Chondrocyte (in vitro differentiated cells): ENCODE measurements around the gene CRIM1. TPM values are rescaled to one million over a fixed set of nuclear protein-coding genes. Genes with fewer than 3 reads are reported as not detected.
A peak's percentile ranks its signal among the peaks of the same experiment; 100 is the strongest.

Source experiments
- DNase-seq: peaks from one replicate; pipeline ENCODE4 v3.0.0; 2021; ENCODE audit warnings: mixed read lengths, low spot score
- H3K27ac Mint-ChIP-seq: one replicate; pipeline ENCODE4 v1.8.0; 2021; ENCODE audit warnings: mild to moderate bottlenecking, moderate library complexity, mixed read lengths; ENCODE audit not compliant: unreplicated experiment
- H3K27me3 Mint-ChIP-seq: 2 replicates; pipeline ENCODE4 v1.8.0; 2021; ENCODE audit warnings: low read depth, mixed read lengths
- H3K36me3 Mint-ChIP-seq: 2 replicates; pipeline ENCODE4 v1.8.0; 2021; ENCODE audit warnings: low read depth, mixed read lengths
- H3K4me1 Mint-ChIP-seq: 2 replicates; pipeline ENCODE4 v1.8.0; 2021; ENCODE audit warnings: low read depth, mild to moderate bottlenecking, mixed read lengths
- H3K4me3 Mint-ChIP-seq: one replicate; pipeline ENCODE4 v1.8.0; 2021; ENCODE audit warnings: mild to moderate bottlenecking, moderate library complexity, mixed read lengths; ENCODE audit not compliant: unreplicated experiment
- H3K9me3 Mint-ChIP-seq: 2 replicates; pipeline ENCODE4 v1.8.0; 2021; ENCODE audit warnings: low read depth, mixed read lengths
- total RNA-seq: library from RNA; stranded (reverse); gene quantifications from 3 replicates; pipeline ENCODE4 v1.2.1, GENCODE V29; 2021
- TF ChIP-seq, protein P1 (sequence below): fragments of 200-600 bp; sonication (generic); IDR thresholded peaks from 2 replicates; pipeline ENCODE4 v1.5.0; 2021; ENCODE audit warnings: antibody characterized with exemption, mild to moderate bottlenecking, moderate library complexity

The CRIM1 gene
- total RNA-seq, 1 donor from 2014 or later, result 194 TPM

GRCh38 chr2:36566887-36567286 is 211.3 kb downstream of the CRIM1 start:
- peaks cover 7% of the 10 kb centered on the region for H3K36me3 Mint-ChIP-seq
- peaks cover 65% of the 10 kb centered on the region for H3K4me1 Mint-ChIP-seq

DNA sequence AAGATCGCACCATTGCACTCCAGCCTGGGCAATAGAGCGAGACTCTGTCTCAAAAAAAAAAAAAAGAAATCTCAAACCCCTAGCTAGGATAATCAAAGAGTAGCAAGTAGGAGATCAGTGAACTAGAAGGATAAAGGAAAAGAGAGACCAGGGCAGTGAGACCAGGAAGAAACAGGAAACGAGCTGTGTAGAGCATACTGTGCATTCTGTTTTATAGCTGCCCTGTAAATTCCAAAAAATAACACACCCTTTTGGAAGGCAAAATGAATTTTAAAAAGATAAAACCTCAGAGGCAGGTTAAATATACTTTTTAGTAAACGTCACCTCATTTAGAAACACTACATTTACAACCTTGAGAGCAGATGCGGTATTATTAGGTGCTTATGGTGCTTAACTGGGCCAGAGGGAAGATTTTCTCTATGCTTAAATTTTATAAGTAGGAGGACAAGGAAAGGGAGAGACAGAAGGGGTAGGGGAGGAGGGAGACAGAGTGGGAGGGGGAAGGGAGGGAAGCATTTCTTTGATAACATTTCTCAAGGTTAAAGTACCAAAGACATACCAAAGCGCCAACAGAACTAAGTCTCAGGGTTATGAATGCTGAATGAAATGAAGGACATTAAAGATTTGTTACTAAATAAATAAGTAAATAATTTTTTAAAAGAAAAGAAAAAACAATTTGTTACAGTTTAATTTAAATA is 212.3 kb downstream of the CRIM1 start:
- no peak overlapping the region for H3K4me3 Mint-ChIP-seq
- TF ChIP-seq, protein P1, sequence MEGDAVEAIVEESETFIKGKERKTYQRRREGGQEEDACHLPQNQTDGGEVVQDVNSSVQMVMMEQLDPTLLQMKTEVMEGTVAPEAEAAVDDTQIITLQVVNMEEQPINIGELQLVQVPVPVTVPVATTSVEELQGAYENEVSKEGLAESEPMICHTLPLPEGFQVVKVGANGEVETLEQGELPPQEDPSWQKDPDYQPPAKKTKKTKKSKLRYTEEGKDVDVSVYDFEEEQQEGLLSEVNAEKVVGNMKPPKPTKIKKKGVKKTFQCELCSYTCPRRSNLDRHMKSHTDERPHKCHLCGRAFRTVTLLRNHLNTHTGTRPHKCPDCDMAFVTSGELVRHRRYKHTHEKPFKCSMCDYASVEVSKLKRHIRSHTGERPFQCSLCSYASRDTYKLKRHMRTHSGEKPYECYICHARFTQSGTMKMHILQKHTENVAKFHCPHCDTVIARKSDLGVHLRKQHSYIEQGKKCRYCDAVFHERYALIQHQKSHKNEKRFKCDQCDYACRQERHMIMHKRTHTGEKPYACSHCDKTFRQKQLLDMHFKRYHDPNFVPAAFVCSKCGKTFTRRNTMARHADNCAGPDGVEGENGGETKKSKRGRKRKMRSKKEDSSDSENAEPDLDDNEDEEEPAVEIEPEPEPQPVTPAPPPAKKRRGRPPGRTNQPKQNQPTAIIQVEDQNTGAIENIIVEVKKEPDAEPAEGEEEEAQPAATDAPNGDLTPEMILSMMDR, result no peak
- H3K27me3 Mint-ChIP-seq, result no peaks in the 10 kb centered on the region
- H3K4me1 Mint-ChIP-seq, result peaks cover 56% of the 10 kb centered on the region
- H3K27ac Mint-ChIP-seq, result peak overlapping the region; percentile 54
- H3K9me3 Mint-ChIP-seq, result no peaks in the 10 kb centered on the region
- no peak for DNase-seq
- H3K36me3 Mint-ChIP-seq, result peaks cover 11% of the 10 kb centered on the region

More at GRCh38 chr2:36566887-36567286, 211.3 kb downstream of the CRIM1 start:
- Mint-ChIP-seq H3K27ac (peak overlapping the region; percentile 23), H3K4me3 (no peak overlapping the region), H3K9me3 (no peaks in the 10 kb centered on the region), H3K27me3 (no peaks in the 10 kb centered on the region)
- TF ChIP-seq, protein P1, result no peak
- no peak for DNase-seq

- Mint-ChIP-seq H3K27me3 (no peaks in the 10 kb centered on the region), H3K9me3 (no peaks in the 10 kb centered on the region), H3K4me3 (no peak overlapping the region), H3K36me3 (peaks cover 12% of the 10 kb centered on the region), H3K27ac (peak overlapping the region; percentile 84), H3K4me1 (peaks cover 47% of the 10 kb centered on the region)
- no peak for DNase-seq
- TF ChIP-seq, protein P1, result no peak
These were observed 213.1 kb downstream of the CRIM1 start for GRCh38 chr2:36568516-36569246.

- Mint-ChIP-seq H3K4me3 (no peak overlapping the region), H3K4me1 (peaks cover 41% of the 10 kb centered on the region), H3K9me3 (no peaks in the 10 kb centered on the region), H3K36me3 (peaks cover 13% of the 10 kb centered on the region), H3K27me3 (no peaks in the 10 kb centered on the region), H3K27ac (peak overlapping the region; percentile 84)
- DNase-seq, result no peak
- TF ChIP-seq, protein P1, result no peak
These were observed 213.8 kb downstream of the CRIM1 start for GRCh38 chr2:36569267-36569856.

- DNase-seq, result no peak
- no peaks in the 10 kb centered on the region for H3K9me3 Mint-ChIP-seq
- H3K4me1 Mint-ChIP-seq, result peaks cover 36% of the 10 kb centered on the region
- H3K27ac Mint-ChIP-seq, result no peak overlapping the region
- H3K27me3 Mint-ChIP-seq, result no peaks in the 10 kb centered on the region
- TF ChIP-seq, protein P1, result no peak
- no peak overlapping the region for H3K4me3 Mint-ChIP-seq
- peaks cover 13% of the 10 kb centered on the region for H3K36me3 Mint-ChIP-seq
These were observed 214.8 kb downstream of the CRIM1 start for GRCh38 chr2:36570416-36570815.
